K562 (cell line): ENCODE results near the gene RNASEH2A. TPM values are rescaled to one million over a fixed set of nuclear protein-coding genes. Genes with fewer than 3 reads are reported as not detected.

Source experiments
- ARID1B ChIP-seq: fragments of 450-650 bp; IDR thresholded peaks from 2 replicates; pipeline ENCODE4 v1.6.1; 2016; ENCODE audit warnings: antibody characterized with exemption, mild to moderate bottlenecking, inconsistent platforms
- ARID2 ChIP-seq: fragments of 450-650 bp; IDR thresholded peaks from 2 replicates; pipeline ENCODE4 v1.6.1; 2017; ENCODE audit warnings: antibody characterized with exemption, mild to moderate bottlenecking
- ATF7 ChIP-seq: fragments of 450-650 bp; IDR thresholded peaks from 2 replicates; pipeline ENCODE4 v1.7.1; 2014; ENCODE audit warnings: mild to moderate bottlenecking, moderate library complexity
- GTF2A2 ChIP-seq: IDR thresholded peaks from 2 replicates; pipeline ENCODE4 v1.6.1; 2016; ENCODE audit warnings: mild to moderate bottlenecking, missing genetic modification characterization, missing compliant biosample characterization
- ID3 ChIP-seq, 2 experiments: fragments of 250-450 bp in 1 of 2; fragments of 450-650 bp in 1 of 2; sonication (Bioruptor Pico) in 1 of 2; IDR thresholded peaks; 2 replicates each; pipeline versions ENCODE4 v1.6.1 to v1.8.0; 2016 to 2021; ENCODE audit warnings: mild to moderate bottlenecking in 2 of 2, moderate library complexity in 2 of 2, missing compliant biosample characterization in 1 of 2, missing genetic modification characterization in 1 of 2
- NFIC ChIP-seq: fragments of 450-650 bp; IDR thresholded peaks from 2 replicates; pipeline ENCODE4 v1.6.1; 2017; ENCODE audit warnings: mild to moderate bottlenecking, inconsistent platforms
- TAF7 ChIP-seq: fragments of 450-650 bp; IDR thresholded peaks from 2 replicates; pipeline ENCODE4 v1.6.1; 2016; ENCODE audit warnings: missing genetic modification characterization, missing compliant biosample characterization
- TEAD4 ChIP-seq, 2 experiments: sonication (generic) in 1 of 2; formaldehyde crosslinking in 1 of 2; IDR thresholded peaks; 2 replicates each; pipeline versions ENCODE4 v1.6.1 to v1.8.0; 2012 to 2022; ENCODE audit warnings: borderline replicate concordance in 1 of 2, inconsistent platforms in 1 of 2, low read length in 1 of 2, mild to moderate bottlenecking in 1 of 2, missing genetic modification reagents in 1 of 2
- U2AF1 ChIP-seq: fragments of 200-400 bp; formaldehyde crosslinking; optimal IDR thresholded peaks from 2 replicates; pipeline ENCODE3; 2017; ENCODE audit warnings: mild to moderate bottlenecking, low read depth, low read length, moderate library complexity
- ZBTB1 ChIP-seq: sonication (generic); formaldehyde crosslinking; IDR thresholded peaks from 2 replicates; pipeline ENCODE4 v1.8.1; 2023; ENCODE audit warnings: missing genetic modification reagents, low read depth, mild to moderate bottlenecking, borderline replicate concordance
- ZBTB40 ChIP-seq, 2 experiments: fragments of 450-650 bp in 1 of 2; sonication (generic) in 1 of 2; formaldehyde crosslinking in 1 of 2; IDR thresholded peaks; 2 replicates each; pipeline versions ENCODE4 v1.7.1 to v1.9.0; 2016 to 2022; ENCODE audit warnings: inconsistent platforms in 1 of 2, mild to moderate bottlenecking in 1 of 2, missing genetic modification reagents in 1 of 2
- ZKSCAN8 ChIP-seq: fragments of 200-800 bp; sonication (Bioruptor generic); IDR thresholded peaks from 2 replicates; pipeline ENCODE4 v1.6.1; 2016; ENCODE audit warnings: missing genetic modification characterization, missing compliant biosample characterization
- ZNF140 ChIP-seq: fragments of 250-450 bp; sonication (Bioruptor Pico); IDR thresholded peaks from 2 replicates; pipeline ENCODE4 v1.8.0; 2021; ENCODE audit warnings: moderate library complexity, mild to moderate bottlenecking, inconsistent platforms
- ZNF24 ChIP-seq: fragments of 450-650 bp; IDR thresholded peaks from 2 replicates; pipeline ENCODE4 v1.6.1; 2016
- ZNF444 ChIP-seq: fragments of 250-450 bp; sonication (Bioruptor Pico); IDR thresholded peaks from 2 replicates; pipeline ENCODE4 v1.4.0; 2020; ENCODE audit warnings: mild to moderate bottlenecking, moderate library complexity
- ZNF561 ChIP-seq: fragments of 450-650 bp; formaldehyde crosslinking; conservative IDR thresholded peaks from 2 replicates; pipeline ENCODE4 v1.4.0; 2020; ENCODE audit warnings: mild to moderate bottlenecking, moderate library complexity
- ZNF586 ChIP-seq: fragments of 450-650 bp; formaldehyde crosslinking; conservative IDR thresholded peaks from 2 replicates; pipeline ENCODE4 v1.4.0; 2020; ENCODE audit warnings: mild to moderate bottlenecking, moderate library complexity
- ZNF655 ChIP-seq: fragments of 250-450 bp; sonication (Bioruptor Pico); IDR thresholded peaks from 2 replicates; pipeline ENCODE4 v1.5.0; 2021
- polyA plus RNA-seq, 8 experiments: library from polyadenylated mRNA; depleted of rRNA in 4 of 8; stranded (reverse) in 5 of 8; unstranded in 3 of 8; fragments of >200 nt; fragmentation: Nextera tagmentation in 2 of 8; fragmentation: Illumina TruSeq in 1 of 8; extraction: Ambion mirVana in 2 of 8; extraction: Trizol in 1 of 8; gene quantifications; 2 replicates each; pipeline versions ENCODE4 v1.2.1 to v1.2.3, GENCODE V29; 2011 to 2014; ENCODE audit warnings: inconsistent platforms in 1 of 8, missing spikeins in 1 of 8
- total RNA-seq, 7 experiments: library from RNA; depleted of rRNA in 6 of 7; stranded (reverse); fragments of >200 nt in 6 of 7; fragmentation: Illumina TruSeq in 2 of 7; extraction: Trizol in 2 of 7; gene quantifications; 2 replicates each; pipeline versions ENCODE4 v1.2.1 to v1.2.3, GENCODE V29; 2011 to 2021; ENCODE audit warnings: low replicate concordance in 1 of 7

RNASEH2A gene
- total and polyA plus RNA-seq, 9 of the 15 experiments (the other 6 are each of a cell fraction or from before 2014, with no cell fraction given): 22.3 to 78.0 (median 61.7) TPM

GRCh38 chr19:12836529-12836863 is 30.1 kb downstream of the RNASEH2A start (continued):
- TF ChIP-seq ZBTB40 (IDR thresholded peaks at IDR 0.05) (no peak), ZBTB40 (CRISPR knock-in tag; IDR thresholded peaks at IDR 0.05) (no peak), TAF7 (no peak), ZNF655 (CRISPR knock-in tag) (no peak), ARID2 (no peak), NFIC (no peak), ARID1B (no peak), ID3 (CRISPR knock-in tag; IDR thresholded peaks at IDR 0.05) (no peak), ID3 (tag; IDR thresholded peaks at IDR 0.05) (0 out of 2 replicates have a peak, but pooled peaks have one; percentile 3), TEAD4 (IDR thresholded peaks at IDR 0.05; ENCODE audit: low read length) (no peak), TEAD4 (CRISPR knock-in tag; IDR thresholded peaks at IDR 0.05; ENCODE audit: borderline replicate concordance) (no peak), ZNF140 (CRISPR knock-in tag) (no peak), GTF2A2 (tag) (no peak), ZKSCAN8 (CRISPR knock-in tag) (no peak), U2AF1 (no peak), ZNF24 (peak; percentile 70; the same call in 1 of the 2 replicates), ATF7 (no peak), ZNF444 (no peak), ZNF561 (CRISPR knock-in tag) (no peak), ZNF586 (CRISPR knock-in tag) (no peak), ZBTB1 (CRISPR knock-in tag) (no peak)
